Activated CD4-positive, alpha-beta T cell treated with anti-CD3 and anti-CD28 coated beads, Interleukin-2, amount 10 ng/mL, durations not matched to agents 7 days and 5 days (primary cell): Measurements from ENCODE around the gene LNX1. TPM values are rescaled to one million over a fixed set of nuclear protein-coding genes. Genes with fewer than 3 reads are reported as not detected.

Experiments
- CTCF ChIA-PET: fragments of 350-600 bp; sonication (Branson Sonifier 250); formaldehyde crosslinking; loops from one replicate; lab custom pipeline; 2021; ENCODE audit warnings: antibody characterized with exemption; lab: Charles Lee
- POLR2A ChIA-PET: fragments of 350-600 bp; sonication (Branson Sonifier 250); formaldehyde crosslinking; loops from one replicate; lab custom pipeline; 2021; ENCODE audit warnings: antibody characterized with exemption; lab: Charles Lee
- DNase-seq: peaks from one replicate; pipeline ENCODE4 v3.0.0-alpha.2; 2020
- H3K27ac Mint-ChIP-seq: one replicate; pipeline ENCODE4 v1.8.0; 2021; ENCODE audit warnings: mild to moderate bottlenecking, moderate library complexity, mixed read lengths
- H3K27me3 Mint-ChIP-seq: one replicate; pipeline ENCODE4 v1.8.0; 2021; ENCODE audit warnings: mixed read lengths
- H3K36me3 Mint-ChIP-seq: one replicate; pipeline ENCODE4 v1.8.0; 2021; ENCODE audit warnings: low read depth, mixed read lengths
- H3K4me1 Mint-ChIP-seq: one replicate; pipeline ENCODE4 v1.8.0; 2021; ENCODE audit warnings: mixed read lengths
- H3K4me3 Mint-ChIP-seq: one replicate; pipeline ENCODE4 v1.8.0; 2021; ENCODE audit warnings: mild to moderate bottlenecking, moderate library complexity, mixed read lengths
- H3K9me3 Mint-ChIP-seq: one replicate; pipeline ENCODE4 v1.8.0; 2021; ENCODE audit warnings: mixed read lengths
- total RNA-seq, 2 experiments: library from RNA; stranded (reverse); gene quantifications; one replicate each; pipeline ENCODE4 v1.2.3, GENCODE V29; 2021

The LNX1 gene
- total RNA-seq, 2 experiments from 2014 or later: not detected

GRCh38 chr4:53576676-53577372, 14.5 kb downstream of the LNX1 start:
- Mint-ChIP-seq H3K4me3 (no peak overlapping the region), H3K9me3 (no peaks in the 10 kb centered on the region), H3K27ac (no peak overlapping the region), H3K4me1 (no peaks in the 10 kb centered on the region), H3K27me3 (peaks cover 5% of the 10 kb centered on the region), H3K36me3 (no peaks in the 10 kb centered on the region)
- ChIA-PET POLR2A (no interaction called here), CTCF (no interaction called here)
- DNase-seq: no peak

GRCh38 chr4:53576071-53576617, 15.1 kb downstream of the LNX1 start:
- DNase-seq: no peak
- H3K9me3 Mint-ChIP-seq: no peaks in the 10 kb centered on the region

GRCh38 chr4:53575552-53575951, 15.7 kb downstream of the LNX1 start:
- no peak for DNase-seq
- Mint-ChIP-seq H3K27ac (no peak overlapping the region), H3K36me3 (no peaks in the 10 kb centered on the region), H3K4me3 (no peak overlapping the region), H3K27me3 (peaks cover 5% of the 10 kb centered on the region), H3K9me3 (no peaks in the 10 kb centered on the region), H3K4me1 (no peaks in the 10 kb centered on the region)
- ChIA-PET CTCF (no interaction called here), POLR2A (no interaction called here)

More at GRCh38 chr4:53576071-53576617, 15.1 kb downstream of the LNX1 start:
- Mint-ChIP-seq H3K27me3 (peaks cover 5% of the 10 kb centered on the region), H3K4me3 (no peak overlapping the region), H3K4me1 (no peaks in the 10 kb centered on the region), H3K36me3 (no peaks in the 10 kb centered on the region), H3K27ac (no peak overlapping the region)
- CTCF ChIA-PET: no interaction called here
- POLR2A ChIA-PET: no interaction called here

GRCh38 chr4:53574528-53574927, 16.8 kb downstream of the LNX1 start:
- DNase-seq: no peak
- Mint-ChIP-seq H3K27me3 (peaks cover 5% of the 10 kb centered on the region), H3K36me3 (no peaks in the 10 kb centered on the region), H3K4me3 (no peak overlapping the region), H3K27ac (no peak overlapping the region), H3K9me3 (no peaks in the 10 kb centered on the region), H3K4me1 (no peaks in the 10 kb centered on the region)
- ChIA-PET POLR2A (no interaction called here), CTCF (no interaction called here)

- no peaks in the 10 kb centered on the region for H3K36me3 Mint-ChIP-seq
- ChIA-PET CTCF (no interaction called here), POLR2A (no interaction called here)
- DNase-seq: no peak
- no peaks in the 10 kb centered on the region for H3K9me3 Mint-ChIP-seq
- no peaks in the 10 kb centered on the region for H3K4me1 Mint-ChIP-seq
- no peak overlapping the region for H3K4me3 Mint-ChIP-seq
- H3K27me3 Mint-ChIP-seq: peaks cover 5% of the 10 kb centered on the region
- no peak overlapping the region for H3K27ac Mint-ChIP-seq
Measured at GRCh38 chr4:53573696-53574095, 17.6 kb downstream of the LNX1 start.

GRCh38 chr4:53572600-53572994, 18.7 kb downstream of the LNX1 start:
- POLR2A ChIA-PET: no interaction called here
- no peak overlapping the region for H3K27ac Mint-ChIP-seq
- H3K36me3 Mint-ChIP-seq: no peaks in the 10 kb centered on the region
- CTCF ChIA-PET: no interaction called here
- no peaks in the 10 kb centered on the region for H3K4me1 Mint-ChIP-seq
- H3K9me3 Mint-ChIP-seq: no peaks in the 10 kb centered on the region
- H3K4me3 Mint-ChIP-seq: no peak overlapping the region
- no peaks in the 10 kb centered on the region for H3K27me3 Mint-ChIP-seq
- DNase-seq: no peak

- DNase-seq: no peak
- Mint-ChIP-seq H3K27me3 (no peaks in the 10 kb centered on the region), H3K4me3 (no peak overlapping the region), H3K36me3 (no peaks in the 10 kb centered on the region), H3K27ac (no peak overlapping the region), H3K4me1 (no peaks in the 10 kb centered on the region), H3K9me3 (no peaks in the 10 kb centered on the region)
- ChIA-PET POLR2A (no interaction called here), CTCF (no interaction called here)
Measured at GRCh38 chr4:53571936-53572599, 19.2 kb downstream of the LNX1 start.

- no peaks in the 10 kb centered on the region for H3K36me3 Mint-ChIP-seq
- peaks cover under 1% of the 10 kb centered on the region for H3K27me3 Mint-ChIP-seq
- H3K4me1 Mint-ChIP-seq: no peaks in the 10 kb centered on the region
- H3K9me3 Mint-ChIP-seq: no peaks in the 10 kb centered on the region
- no peak for DNase-seq
- no peak overlapping the region for H3K4me3 Mint-ChIP-seq
- POLR2A ChIA-PET: interaction anchor here (0.6 kb wide), 1 partner anchor 183 kb away, joined by 6 read pairs; no protein-coding TSS in a partner anchor
- no peak overlapping the region for H3K27ac Mint-ChIP-seq
- CTCF ChIA-PET: no interaction called here
Measured at GRCh38 chr4:53563824-53564223, 27.5 kb downstream of the LNX1 start.

GRCh38 chr4:53562409-53562808, 28.9 kb downstream of the LNX1 start:
- CTCF ChIA-PET: no interaction called here

GRCh38 chr4:53559021-53559620, 32.2 kb downstream of the LNX1 start:
- ChIA-PET CTCF (interaction anchor here (0.7 to 1.1 kb wide), 2 partner anchors 23 to 336 kb away, joined by 3 to 4 read pairs; no protein-coding TSS in a partner anchor), POLR2A (interaction anchor here (0.7 kb wide), 1 partner anchor 27 kb away, joined by 3 read pairs; no protein-coding TSS in a partner anchor)
- H3K36me3 Mint-ChIP-seq: no peaks in the 10 kb centered on the region
- H3K4me3 Mint-ChIP-seq: no peak overlapping the region
- H3K27ac Mint-ChIP-seq: no peak overlapping the region
- H3K4me1 Mint-ChIP-seq: no peaks in the 10 kb centered on the region
- H3K9me3 Mint-ChIP-seq: no peaks in the 10 kb centered on the region
- no peak for DNase-seq
- H3K27me3 Mint-ChIP-seq: peaks cover 4% of the 10 kb centered on the region

More at GRCh38 chr4:53562409-53562808, 28.9 kb downstream of the LNX1 start:
- H3K4me3 Mint-ChIP-seq: no peak overlapping the region
- no peaks in the 10 kb centered on the region for H3K4me1 Mint-ChIP-seq
- H3K36me3 Mint-ChIP-seq: no peaks in the 10 kb centered on the region
- peaks cover 4% of the 10 kb centered on the region for H3K27me3 Mint-ChIP-seq
- no peak for DNase-seq
- H3K9me3 Mint-ChIP-seq: no peaks in the 10 kb centered on the region
- POLR2A ChIA-PET: no interaction called here
- H3K27ac Mint-ChIP-seq: no peak overlapping the region

GRCh38 chr4:53558065-53558801, 33.1 kb downstream of the LNX1 start:
- Mint-ChIP-seq H3K36me3 (no peaks in the 10 kb centered on the region), H3K9me3 (no peaks in the 10 kb centered on the region), H3K4me3 (no peak overlapping the region), H3K27ac (no peak overlapping the region), H3K4me1 (no peaks in the 10 kb centered on the region), H3K27me3 (peaks cover 4% of the 10 kb centered on the region)
- no peak for DNase-seq
- ChIA-PET POLR2A (interaction anchor here (0.7 kb wide), 1 partner anchor 26 kb away, joined by 3 read pairs; no protein-coding TSS in a partner anchor), CTCF (interaction anchor here (1.1 kb wide), 1 partner anchor 24 kb away, joined by 3 read pairs; no protein-coding TSS in a partner anchor)

- Mint-ChIP-seq H3K36me3 (no peaks in the 10 kb centered on the region), H3K4me3 (no peak overlapping the region), H3K27ac (no peak overlapping the region), H3K9me3 (no peaks in the 10 kb centered on the region), H3K4me1 (no peaks in the 10 kb centered on the region), H3K27me3 (peaks cover 4% of the 10 kb centered on the region)
- ChIA-PET POLR2A (no interaction called here), CTCF (no interaction called here)
- DNase-seq: no peak
Measured at GRCh38 chr4:53557669-53558064, 33.6 kb downstream of the LNX1 start.
